Measurements from ENCODE around the gene ARHGEF11.

Gene ARHGEF11

DNA sequence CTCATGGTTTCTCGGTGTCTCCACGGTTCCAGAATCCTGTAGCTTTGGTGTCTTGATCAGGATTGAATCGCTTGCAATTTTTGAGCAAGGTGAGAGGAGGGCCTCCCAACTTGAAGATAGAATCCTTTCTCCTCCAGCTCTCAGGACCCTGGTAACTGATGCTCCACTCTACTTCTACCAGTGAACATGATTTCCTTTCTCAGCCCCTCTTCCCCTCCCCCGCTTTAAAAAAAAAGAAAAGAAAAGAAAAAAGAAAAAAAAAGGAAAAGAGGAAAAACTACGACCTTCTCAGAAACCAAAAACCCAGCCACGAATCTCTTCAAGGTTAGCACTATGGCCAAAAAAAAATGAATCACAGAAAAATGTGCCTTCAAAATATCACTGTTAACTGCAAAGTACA is 1.2 kb downstream of the ARHGEF11 start:
- DNase-seq, result no peak

DNA sequence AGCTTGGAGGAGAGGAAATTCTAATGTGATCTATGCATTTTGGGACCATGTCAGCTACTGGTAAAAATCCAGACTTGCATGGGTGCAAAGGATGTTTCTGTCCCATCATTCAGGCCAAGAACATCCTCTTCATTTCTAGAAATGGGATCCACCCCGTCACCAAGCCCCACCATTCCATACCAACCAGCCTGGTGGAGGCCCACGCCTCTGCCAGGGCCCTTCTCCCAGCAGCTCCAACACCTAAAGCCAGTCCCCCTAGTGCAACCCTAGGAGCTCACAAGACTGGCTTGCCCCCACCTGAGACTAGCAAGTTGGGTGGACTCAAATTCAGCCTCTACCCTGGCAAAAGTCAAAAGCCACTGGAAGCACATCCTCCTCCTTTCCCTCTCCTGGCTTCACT is 1.9 kb downstream of the ARHGEF11 start:
- no peak for DNase-seq

DNA sequence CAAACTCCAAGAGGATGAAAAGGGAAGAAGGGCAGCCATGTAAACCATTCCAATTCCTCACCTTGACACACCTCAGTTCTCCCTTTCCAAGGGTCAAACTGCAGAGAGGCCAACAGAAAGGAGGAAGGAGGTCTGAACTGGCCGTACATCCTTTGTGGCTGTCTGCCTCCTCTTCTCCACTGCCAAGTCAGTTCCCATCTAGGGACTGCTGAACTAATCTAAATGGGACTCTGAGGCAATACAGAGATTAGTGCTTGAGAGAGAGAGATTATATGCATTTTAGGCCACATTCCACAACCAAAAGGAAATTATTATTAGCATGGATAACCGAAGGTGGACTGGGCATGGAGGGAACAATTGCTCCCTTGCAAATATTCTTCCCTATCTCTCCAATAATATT is 2.7 kb downstream of the ARHGEF11 start:
- DNase-seq, result no peak

DNA sequence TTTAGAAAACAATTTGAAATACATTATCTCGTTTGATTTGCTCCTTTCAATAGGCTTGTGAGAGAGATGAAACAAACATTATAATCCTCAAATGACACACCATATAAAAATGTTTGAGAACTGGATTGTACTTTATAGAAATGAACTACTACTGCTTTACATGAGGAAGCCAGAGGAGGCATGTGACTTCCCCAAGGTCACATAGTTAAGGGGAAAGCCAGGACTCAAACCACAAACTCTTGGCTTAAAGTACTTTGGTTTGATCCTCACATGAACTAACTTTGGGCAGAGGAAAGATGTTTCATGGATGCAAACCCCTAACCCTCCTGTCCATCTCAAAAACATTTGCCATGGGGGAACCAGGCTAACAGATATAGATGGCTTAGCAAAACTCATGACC is 4.7 kb downstream of the ARHGEF11 start:
- no peak for DNase-seq

DNA sequence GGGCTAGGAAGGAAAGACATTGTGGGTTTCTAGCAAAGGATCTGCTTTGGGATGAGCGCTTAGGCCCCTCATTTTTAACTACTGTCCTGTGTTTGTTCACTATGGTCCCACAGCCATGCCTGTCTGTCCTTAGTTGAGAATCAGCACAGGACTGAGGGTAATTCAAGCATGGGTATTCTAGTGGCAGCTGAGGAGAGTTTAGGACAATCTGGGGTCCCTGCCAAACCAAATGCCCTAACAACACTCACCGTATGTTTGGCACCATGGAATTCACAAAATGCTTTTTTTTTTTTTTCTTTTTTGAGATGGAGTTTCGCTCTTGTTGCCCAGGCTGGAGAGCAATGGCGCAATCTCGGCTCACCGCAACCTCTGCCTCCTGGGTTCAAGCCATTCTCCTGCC is 10.4 kb downstream of the ARHGEF11 start:
- no peak for DNase-seq

DNA sequence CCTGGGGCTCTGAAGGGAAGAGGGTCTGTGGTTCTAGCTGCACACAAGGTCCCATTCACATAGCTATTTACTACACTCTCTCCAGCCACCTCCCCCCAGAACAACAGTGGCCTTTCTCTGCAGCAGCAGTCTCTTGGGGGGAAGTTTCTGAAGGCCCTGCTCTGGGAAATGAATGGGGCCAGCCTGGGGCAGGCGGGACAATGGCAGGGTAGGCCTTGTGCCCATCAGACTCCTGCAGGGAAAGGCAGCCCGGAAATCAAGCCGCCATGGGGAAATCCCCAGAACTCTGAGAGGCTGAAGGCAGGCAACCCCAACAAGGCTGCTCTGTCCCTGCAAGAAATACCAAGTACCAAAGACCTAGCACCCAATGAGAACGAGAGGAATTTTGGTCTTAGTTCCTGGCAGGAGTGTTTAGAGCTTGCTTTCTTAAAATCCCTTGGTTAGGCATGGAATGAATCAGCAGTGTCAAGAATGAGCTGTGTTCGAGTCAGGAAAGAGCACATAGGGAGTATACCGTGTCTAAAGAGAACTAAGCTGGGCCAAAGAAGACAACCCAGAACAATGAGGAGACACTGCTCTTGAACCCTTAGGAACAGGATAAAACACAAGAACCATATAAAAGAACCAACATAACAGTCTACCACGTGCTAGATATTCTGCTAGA is 11.3 kb downstream of the ARHGEF11 start:
- DNase-seq, result no peak

DNA sequence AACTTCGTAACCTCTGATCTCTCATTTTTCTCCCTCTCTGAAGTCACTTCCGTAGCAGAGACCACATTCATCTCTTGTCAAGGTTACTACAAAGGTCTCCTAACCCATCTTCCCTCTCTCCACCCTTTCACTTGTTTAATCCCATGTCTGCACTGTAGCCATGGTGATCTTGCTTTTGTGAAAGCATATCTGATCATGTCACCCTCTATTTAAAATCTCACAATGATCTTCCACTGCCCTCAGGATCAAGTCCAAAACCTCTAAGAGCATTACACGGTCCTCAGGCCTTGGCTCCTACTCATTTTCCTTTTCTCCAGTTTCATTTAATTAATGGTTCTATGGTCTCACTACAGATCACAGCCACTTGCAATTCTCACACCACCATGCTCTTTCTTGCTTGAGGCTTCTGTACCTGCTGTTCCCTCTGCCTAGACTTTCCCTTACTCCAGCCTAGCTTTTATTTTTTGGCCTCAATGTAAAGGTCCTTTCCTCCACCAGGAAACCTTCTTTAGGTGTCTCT is 12.1 kb downstream of the ARHGEF11 start:
- DNase-seq, result no peak

DNA sequence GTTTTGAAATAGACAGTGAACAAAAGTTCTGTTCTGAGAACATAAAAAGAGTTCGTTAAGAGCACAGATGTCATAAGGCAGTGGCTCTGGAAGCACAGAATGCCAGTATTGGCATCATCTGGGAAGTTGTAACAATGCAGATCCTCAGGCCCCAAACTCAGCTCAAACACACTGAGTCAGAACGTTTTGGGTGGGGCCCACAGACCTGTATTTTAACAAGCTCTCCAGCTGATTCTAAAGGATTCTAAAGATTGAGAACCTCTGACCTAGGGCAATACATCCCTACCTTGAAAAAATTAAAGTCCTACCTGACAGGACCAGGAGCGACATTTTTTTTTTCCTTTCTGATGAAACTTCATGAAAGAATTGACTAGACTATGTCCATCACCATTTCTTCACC is 13.2 kb downstream of the ARHGEF11 start:
- DNase-seq, result no peak

DNA sequence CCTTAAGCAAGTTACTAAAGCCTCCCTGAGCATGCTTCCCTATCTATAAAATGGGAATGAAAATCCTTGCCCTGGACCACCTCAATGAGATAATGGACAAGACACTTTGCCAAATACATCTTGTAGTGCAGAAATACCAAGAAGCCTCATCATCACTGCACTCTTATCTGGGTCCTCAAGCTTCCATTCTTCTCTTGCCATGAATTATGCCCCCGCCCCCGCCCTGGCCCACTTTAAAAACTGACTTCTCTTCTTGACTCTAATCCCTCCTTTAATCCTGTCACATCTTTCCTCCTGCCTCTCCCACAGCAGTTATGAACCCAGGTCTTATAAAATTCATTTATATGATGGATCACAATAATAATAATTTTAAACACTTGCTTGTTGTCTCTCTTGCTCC is 14.8 kb downstream of the ARHGEF11 start:
- no peak for DNase-seq

DNA sequence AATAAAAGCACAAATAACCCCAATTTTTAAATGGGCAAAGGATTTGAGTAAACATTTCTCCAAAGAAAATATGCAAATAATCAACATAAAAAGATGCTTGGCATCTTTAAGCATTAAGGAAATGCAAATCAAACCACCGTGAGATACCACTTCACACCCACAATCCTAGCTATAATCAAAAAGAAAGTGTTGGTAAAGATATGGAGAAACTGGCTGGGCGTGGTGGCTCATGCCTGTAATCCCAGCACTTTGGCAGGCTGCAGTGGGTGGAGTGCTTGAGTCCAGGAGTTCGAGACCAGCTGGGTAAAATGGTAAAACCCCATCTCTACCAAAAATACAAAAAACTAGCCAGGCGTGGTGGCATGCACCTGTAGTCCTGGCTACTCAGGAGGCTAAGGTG is 16.9 kb downstream of the ARHGEF11 start:
- DNase-seq, result no peak

DNA sequence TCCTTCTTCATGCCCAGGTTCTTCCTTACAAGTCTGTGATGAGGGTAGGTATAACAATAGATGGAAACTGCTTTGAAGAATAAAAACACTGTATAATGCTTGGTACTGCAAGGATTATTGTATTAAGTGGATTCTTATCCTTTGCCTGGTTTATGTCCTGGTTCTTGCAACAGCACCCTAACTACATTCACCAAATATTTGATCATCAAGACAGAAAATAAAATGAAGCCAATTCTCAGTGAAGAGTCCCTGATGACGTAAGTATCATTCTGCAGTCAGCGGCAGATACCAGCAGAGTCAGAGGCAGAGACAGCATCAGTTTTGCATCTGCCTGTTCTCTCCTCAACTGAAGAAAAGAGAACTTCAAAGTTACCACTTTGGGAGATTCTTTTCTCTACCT is 19.7 kb downstream of the ARHGEF11 start:
- no peak for DNase-seq

DNA sequence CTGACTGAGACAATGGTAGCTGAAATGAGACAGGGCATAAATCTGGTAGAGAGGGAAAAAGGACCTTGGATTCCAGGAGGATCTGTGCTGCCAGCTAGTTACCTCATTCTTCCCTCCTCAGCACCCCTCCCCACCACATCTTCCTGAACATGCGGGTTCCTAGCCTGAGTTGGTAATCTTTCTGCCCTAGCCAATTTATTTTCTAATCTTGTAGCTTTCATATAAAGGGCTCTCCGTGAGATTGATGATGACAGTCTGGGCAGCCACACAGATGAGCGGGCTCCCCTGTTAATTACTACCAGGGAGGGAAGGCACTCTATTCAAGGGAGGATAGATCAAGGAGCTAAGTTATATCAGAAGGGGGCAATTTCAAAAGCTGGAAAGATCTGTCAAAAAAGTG is 20.2 kb downstream of the ARHGEF11 start:
- DNase-seq, result no peak

DNA sequence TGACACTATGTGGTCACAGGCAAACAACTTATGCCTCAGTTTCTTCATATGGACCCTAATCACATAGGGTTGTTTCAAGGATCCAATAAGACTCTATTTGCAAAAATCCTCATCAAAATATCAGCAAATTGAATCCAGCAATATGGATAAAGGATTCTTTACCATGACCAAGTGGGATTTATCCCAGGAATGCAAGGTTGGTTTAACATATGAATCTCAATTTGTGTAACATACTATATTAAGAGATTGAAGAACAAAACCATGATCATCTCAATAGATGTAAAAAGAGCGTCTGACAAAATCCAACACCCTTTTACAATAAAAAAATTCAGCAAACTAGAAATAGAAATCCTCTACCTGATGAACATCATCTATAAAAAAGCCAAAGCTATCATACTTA is 23.9 kb downstream of the ARHGEF11 start:
- DNase-seq, result no peak

DNA sequence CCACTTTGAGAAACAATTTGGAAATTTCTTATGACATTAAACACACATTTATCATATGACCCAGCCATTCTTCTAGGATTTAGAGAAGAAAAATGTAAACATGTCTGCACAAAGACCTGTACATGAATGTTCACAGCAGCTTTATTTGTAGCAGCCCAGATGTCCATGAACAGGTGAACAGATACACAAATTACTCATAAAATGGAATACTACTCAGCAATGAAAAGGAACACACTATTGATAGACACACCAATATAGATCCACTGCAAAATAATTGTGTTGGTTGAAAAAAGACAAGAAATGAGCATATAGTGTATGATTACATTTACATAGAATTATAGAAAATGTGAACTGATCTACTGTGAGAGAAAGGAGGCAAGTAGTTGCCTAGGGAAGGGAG is 26.1 kb downstream of the ARHGEF11 start:
- DNase-seq, result no peak

DNA sequence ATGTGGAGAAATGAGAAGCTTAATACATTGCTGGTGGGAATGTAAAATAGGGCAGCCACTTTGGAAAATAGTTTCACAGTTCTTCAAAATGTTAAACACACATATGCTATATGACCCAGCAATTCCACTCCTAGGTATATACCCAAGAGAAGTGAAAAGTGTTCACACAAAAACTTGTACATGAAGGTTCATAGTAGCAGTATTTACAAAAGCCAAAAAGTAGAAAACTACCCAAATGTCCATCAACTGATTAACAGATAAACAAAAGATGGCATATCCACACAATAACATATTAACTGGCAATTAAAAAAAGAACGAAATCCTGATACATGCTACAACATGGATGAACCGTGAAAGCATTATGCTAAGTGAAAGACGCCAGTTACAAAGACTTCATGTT is 33.7 kb downstream of the ARHGEF11 start:
- no peak for DNase-seq

DNA sequence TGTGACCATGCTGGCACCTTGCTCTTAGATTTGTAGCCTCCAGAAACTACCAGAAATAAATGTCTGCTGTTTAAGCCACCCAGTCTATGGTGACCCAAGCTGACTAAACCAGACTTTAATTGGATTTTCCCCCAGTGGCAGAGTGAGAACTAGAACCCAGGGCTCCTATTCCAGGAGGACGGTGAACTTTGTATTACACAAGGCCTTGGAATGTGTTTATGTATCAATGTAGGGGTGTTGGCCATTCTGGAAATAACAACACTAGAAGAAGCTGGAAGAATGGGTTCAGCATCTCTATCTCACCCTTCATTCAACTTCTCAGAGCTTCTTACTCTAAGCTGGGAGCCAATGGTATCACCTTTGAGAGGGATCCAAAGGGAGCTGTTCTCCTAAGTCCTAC is 37.0 kb downstream of the ARHGEF11 start:
- DNase-seq, result no peak

DNA sequence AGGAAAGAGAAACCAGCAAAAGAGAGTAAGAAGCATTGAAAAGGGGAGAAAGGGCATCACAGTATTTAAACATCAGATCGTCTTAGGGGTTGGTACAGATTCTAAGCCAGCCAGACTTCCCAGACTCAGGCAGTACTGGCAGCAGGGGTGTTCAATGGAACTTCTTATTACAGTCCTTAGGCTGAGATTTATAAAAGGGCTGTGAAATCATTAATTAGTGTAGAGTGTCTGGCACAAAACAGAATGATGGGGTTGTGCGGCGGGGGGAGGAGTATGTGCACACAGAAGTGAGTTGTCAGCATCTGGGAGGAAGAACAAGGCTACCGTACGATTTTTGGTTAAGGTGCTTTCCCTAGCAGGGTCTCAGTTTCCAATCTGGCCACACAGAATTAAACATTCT is 38.2 kb downstream of the ARHGEF11 start:
- no peak for DNase-seq

DNA sequence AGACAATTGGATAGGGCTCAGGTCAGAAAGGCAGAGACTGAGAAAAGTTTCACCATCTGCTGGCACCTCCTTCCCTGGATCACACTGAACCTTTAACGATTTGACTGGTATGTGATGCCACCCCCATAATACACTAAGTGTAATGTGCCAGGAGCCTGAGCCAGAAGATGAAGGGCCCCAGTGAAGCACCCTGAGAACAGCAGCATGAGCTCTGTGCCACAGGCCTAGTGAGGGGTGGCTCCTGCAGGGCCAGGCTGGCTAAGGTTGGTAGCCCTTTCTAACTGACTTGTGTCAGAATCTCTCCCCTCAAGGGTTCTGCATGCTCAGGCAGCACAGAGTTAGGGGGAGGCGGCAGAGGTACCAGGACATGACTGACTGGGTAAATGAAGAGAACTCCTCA is 38.9 kb downstream of the ARHGEF11 start:
- no peak for DNase-seq

DNA sequence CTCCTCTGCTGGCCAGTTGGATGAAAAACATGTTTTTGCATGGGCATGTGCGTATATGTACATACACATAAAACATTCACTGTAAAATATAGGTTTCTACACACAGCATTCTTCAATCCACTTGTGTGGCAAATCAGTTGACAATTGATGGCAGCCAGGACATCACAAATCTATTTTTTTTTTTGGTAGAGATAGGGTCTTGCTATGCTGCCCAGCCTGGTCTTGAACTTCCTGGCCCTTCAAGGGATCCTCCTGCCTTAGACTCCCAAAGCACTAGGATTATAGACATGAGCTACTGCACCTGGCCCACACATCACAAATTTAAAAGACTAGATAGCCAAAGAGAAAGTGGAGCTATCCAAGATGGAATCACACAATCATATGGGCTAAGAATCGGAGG is 39.6 kb downstream of the ARHGEF11 start:
- DNase-seq, result no peak

DNA sequence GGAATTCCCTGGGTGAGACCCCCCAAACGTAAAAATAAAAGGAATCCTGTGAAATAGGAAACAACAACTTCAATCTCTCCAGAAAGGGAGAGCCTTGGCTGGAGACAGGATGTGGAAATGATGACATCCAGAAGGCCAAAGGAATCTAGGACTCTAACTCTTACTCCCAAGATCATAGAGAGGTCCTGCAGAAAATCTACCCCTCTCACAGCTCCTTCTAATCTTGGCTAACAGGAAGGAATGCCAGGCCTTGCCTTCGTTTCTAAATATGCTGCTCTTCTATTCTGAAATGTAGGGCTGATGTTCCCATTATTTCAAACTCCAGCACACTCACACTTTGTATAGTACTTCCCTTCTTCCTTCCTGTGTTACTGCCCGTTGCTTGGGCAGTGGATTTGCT is 40.7 kb downstream of the ARHGEF11 start:
- DNase-seq, result no peak

DNA sequence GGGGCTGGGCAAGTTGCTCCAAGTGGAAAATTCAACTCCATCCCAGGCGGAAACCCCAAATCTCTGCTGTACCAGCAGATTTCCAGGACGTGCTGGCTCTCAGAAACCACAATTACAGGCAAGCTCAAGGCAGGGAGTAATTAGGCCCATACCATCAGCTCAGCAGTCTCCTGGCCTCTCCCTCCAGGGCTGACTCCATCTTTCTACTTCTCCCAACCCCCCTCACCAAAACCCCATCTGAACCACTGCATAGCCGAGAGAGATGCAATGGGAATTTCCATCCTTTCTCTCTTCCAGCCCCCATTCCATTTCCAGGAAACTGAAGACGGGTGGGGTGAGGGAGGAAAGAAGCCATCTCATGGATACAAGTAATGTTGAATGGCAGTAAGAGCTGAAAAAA is 41.2 kb downstream of the ARHGEF11 start:
- no peak for DNase-seq

DNA sequence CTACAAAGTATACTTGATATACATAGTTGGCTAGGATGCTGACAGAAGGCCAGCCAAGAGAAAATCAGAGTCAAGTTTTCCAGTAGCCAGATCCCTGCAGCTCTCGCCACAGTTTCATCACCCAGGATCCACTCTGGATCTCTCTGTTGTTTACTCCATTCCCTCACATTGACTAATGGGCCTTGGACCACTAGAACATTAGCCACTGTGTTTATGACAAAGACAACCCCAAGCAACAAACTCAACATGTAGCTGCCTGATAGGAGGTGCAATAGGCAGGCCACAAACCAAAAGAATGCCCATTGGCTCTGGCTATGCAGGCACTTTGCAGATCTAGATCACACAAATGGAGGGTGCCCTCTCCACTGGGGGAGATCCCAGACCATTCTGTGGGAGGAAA is 44.2 kb downstream of the ARHGEF11 start:
- no peak for DNase-seq

DNA sequence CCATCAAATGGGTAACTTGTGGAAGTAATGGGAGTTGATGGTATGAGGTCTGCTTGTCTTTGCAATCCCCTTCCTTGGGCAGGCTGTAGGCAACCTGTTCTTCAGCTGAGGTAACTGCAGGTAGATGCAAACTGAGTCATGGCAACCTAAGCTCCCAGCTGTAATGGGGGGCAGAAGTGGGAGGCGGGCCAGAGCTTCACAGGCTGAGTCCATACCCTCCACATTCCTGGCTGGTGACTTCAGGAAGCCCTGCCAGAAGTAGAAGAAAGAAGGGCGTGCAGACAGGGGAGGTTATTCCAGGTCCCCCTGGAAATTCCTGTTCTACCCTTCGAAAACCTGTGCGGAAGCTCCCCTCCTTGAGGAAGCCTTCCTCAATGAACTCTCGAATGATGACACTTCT is 44.9 kb downstream of the ARHGEF11 start:
- no peak for DNase-seq

DNA sequence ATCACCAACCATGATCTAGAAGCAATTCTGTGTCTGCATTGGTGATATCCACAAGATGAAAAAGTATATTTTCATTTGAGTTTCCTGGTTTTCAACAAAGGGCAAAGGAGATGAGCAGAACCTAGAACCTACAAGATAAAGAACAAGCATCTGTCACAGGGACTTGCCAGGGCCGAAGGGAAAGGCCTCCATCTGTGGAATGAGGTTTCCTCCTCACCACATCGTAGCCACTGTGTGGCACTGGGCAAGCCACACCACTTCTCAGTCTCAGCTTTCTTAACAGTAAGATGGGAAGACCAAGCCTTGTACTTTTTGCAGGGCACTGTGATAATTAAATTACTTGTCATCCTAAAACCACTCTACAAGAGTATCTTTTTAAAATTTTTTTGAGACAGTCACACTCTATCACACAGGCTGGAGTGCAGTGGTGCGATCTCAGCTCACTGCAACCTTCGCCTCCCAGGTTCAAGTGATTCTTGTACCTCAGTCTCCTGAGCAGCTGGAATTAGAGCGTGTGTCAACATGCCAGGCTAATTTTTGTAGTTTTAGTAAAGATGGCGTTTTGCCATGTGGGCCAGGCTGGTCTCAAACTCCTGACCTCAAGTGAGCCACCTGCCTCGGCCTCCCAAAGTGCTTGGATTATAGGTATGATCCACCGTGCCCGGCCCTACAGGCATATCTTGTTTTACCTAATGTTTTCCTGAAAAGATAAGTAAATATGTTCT is 45.8 kb downstream of the ARHGEF11 start:
- DNase-seq, result no peak

All from NCI-H187 treated with DMSO at 0.1 percent for 48 hours (cell line).